CD4-positive, alpha-beta T cell (primary cell): ENCODE measurements around the gene CLPTM1. TPM values are rescaled to one million over a fixed set of nuclear protein-coding genes. Genes with fewer than 3 reads are reported as not detected.
"Not testable (repeated sequence)": the region's sequence is repeated elsewhere in the genome, so short reads cannot be mapped to it uniquely, and the experiment has no call there.

ENCODE experiments used
- ATAC-seq: fragments of 200-7000 bp; cut with Tn5 transposase; one replicate; pipeline ENCODE4 v1.10.0; 2022; ENCODE audit warnings: mild to moderate bottlenecking; ENCODE audit not compliant: poor library complexity
- CTCF ChIA-PET: fragments of 350-600 bp; sonication (Branson Sonifier 250); formaldehyde crosslinking; loops from one replicate; lab custom pipeline; 2021; ENCODE audit warnings: antibody characterized with exemption, inconsistent platforms; lab: Charles Lee
- POLR2A ChIA-PET: fragments of 350-600 bp; sonication (Branson Sonifier 250); formaldehyde crosslinking; loops from one replicate; lab custom pipeline; 2021; ENCODE audit warnings: antibody characterized with exemption, inconsistent platforms; lab: Charles Lee
- DNase-seq, 14 experiments: peaks; one replicate each; pipeline ENCODE4 v3.0.0-alpha.2; 2013 to 2020; ENCODE audit warnings: mixed read lengths in 2 of 14
- H3K27ac ChIP-seq, 2 donors: one replicate each; pipeline versions ENCODE4 v1.5.1 to v1.7.0; 2013; ENCODE audit warnings: low read length in 2 of 2, low read depth in 1 of 2, mild to moderate bottlenecking in 1 of 2
- H3K27me3 ChIP-seq, 2 experiments: 1 replicate in 1 of 2; 2 replicates in 1 of 2; pipeline versions ENCODE4 v1.6.1 to v1.7.0; 2013; ENCODE audit warnings: low read length in 2 of 2, control low read depth in 1 of 2, mild to moderate bottlenecking in 1 of 2, moderate library complexity in 1 of 2; ENCODE audit not compliant: insufficient read depth in 2 of 2, control insufficient read depth in 1 of 2
- H3K36me3 ChIP-seq: one replicate; pipeline ENCODE4 v1.6.1; 2013; ENCODE audit warnings: low read length, control low read depth; ENCODE audit not compliant: insufficient read depth
- H3K4me1 ChIP-seq: one replicate; pipeline ENCODE4 v1.6.1; 2013; ENCODE audit warnings: low read length, control low read depth; ENCODE audit not compliant: insufficient read depth
- H3K4me3 ChIP-seq: one replicate; pipeline ENCODE4 v1.5.1; 2013; ENCODE audit warnings: mild to moderate bottlenecking, low read length, moderate library complexity
- H3K9me3 ChIP-seq, 2 experiments: 1 replicate in 1 of 2; 2 replicates in 1 of 2; pipeline versions ENCODE4 v1.6.1 to v1.7.0; 2013; ENCODE audit warnings: low read length in 2 of 2, mild to moderate bottlenecking in 2 of 2, control low read depth in 1 of 2, moderate library complexity in 1 of 2; ENCODE audit not compliant: control insufficient read depth in 1 of 2, insufficient read depth in 1 of 2
- H3K27ac Mint-ChIP-seq: one replicate; pipeline ENCODE4 v1.8.0; 2020; ENCODE audit warnings: mixed read lengths
- H3K27me3 Mint-ChIP-seq: one replicate; pipeline ENCODE4 v1.8.0; 2021; ENCODE audit warnings: mixed read lengths
- H3K36me3 Mint-ChIP-seq: one replicate; pipeline ENCODE4 v1.8.0; 2021; ENCODE audit warnings: low read depth, mixed read lengths
- H3K4me1 Mint-ChIP-seq: one replicate; pipeline ENCODE4 v1.8.0; 2021; ENCODE audit warnings: low read depth, mixed read lengths
- H3K4me3 Mint-ChIP-seq: one replicate; pipeline ENCODE4 v1.8.0; 2020; ENCODE audit warnings: mild to moderate bottlenecking, mixed read lengths
- H3K9me3 Mint-ChIP-seq: one replicate; pipeline ENCODE4 v1.8.0; 2020; ENCODE audit warnings: mixed read lengths
- CTCF ChIP-seq: fragments of 200-600 bp; IDR thresholded peaks from one replicate; pipeline ENCODE4 v1.8.0; 2022; ENCODE audit warnings: antibody characterized with exemption, mild to moderate bottlenecking
- intact Hi-C, 2 experiments: fragments of 100-400 bp; cut with DNase I in 1 of 2; cut with micrococcal nuclease in 1 of 2; formaldehyde crosslinking; loops; one replicate each; pipeline versions ENCODE4 v1.15.1 to v1.9.0; 2023 to 2025; cut with DNase I, micrococcal nuclease
- total RNA-seq, 174 experiments: library from RNA in 2 of 174; stranded (reverse) in 2 of 174; gene quantifications; one replicate each; pipeline ENCODE4 v1.2.3 and lab custom pipeline; 2021 to 2026

The CLPTM1 gene
- total RNA-seq, 2 experiments from 2014 or later, result 71.0 to 72.7 TPM

GRCh38 chr19:44924243-44924725 is 30.9 kb upstream of the CLPTM1 start:
- Mint-ChIP-seq H3K36me3 (no peaks in the 10 kb centered on the region), H3K4me3 (no peak overlapping the region), H3K4me1 (peaks cover 3% of the 10 kb centered on the region), H3K27ac (no peak overlapping the region), H3K27me3 (peaks cover 29% of the 10 kb centered on the region), H3K9me3 (no peaks in the 10 kb centered on the region)
- Histone ChIP-seq H3K9me3 (no peaks in the 10 kb centered on the region), H3K4me3 (no peak overlapping the region), H3K4me1 (peaks cover 8% of the 10 kb centered on the region), H3K27ac (no peak overlapping the region), H3K36me3 (no peaks in the 10 kb centered on the region), H3K27me3 (peaks cover 12 to 18% of the 10 kb centered on the region in 2 experiments)
- no peak for TF ChIP-seq CTCF
- ATAC-seq, result no peak
- intact Hi-C loops, result no loop called here
- POLR2A ChIA-PET, result no interaction called here
- CTCF ChIA-PET, result no interaction called here
- no peak for DNase-seq

GRCh38 chr19:44925114-44925891 is 29.9 kb upstream of the CLPTM1 start:
- H3K9me3 Mint-ChIP-seq, result no peaks in the 10 kb centered on the region
- no peak for DNase-seq
- peaks cover 29% of the 10 kb centered on the region for H3K27me3 Mint-ChIP-seq
- ChIA-PET CTCF (no interaction called here), POLR2A (no interaction called here)
- no peak overlapping the region for H3K27ac Mint-ChIP-seq
- intact Hi-C loops, result no loop called here
- no peaks in the 10 kb centered on the region for H3K36me3 Mint-ChIP-seq
- no peak overlapping the region for H3K27ac ChIP-seq
- no peaks in the 10 kb centered on the region for H3K36me3 ChIP-seq
- H3K4me1 ChIP-seq, result peaks cover 8% of the 10 kb centered on the region
- no peak for TF ChIP-seq CTCF
- ATAC-seq, result no peak
- H3K4me3 Mint-ChIP-seq, result no peak overlapping the region
- no peaks in the 10 kb centered on the region for H3K9me3 ChIP-seq
- peaks cover 12 to 18% of the 10 kb centered on the region in 2 experiments for H3K27me3 ChIP-seq
- H3K4me1 Mint-ChIP-seq, result peaks cover 3% of the 10 kb centered on the region
- no peak overlapping the region for H3K4me3 ChIP-seq

- CTCF ChIA-PET, H3K9me3 Mint-ChIP-seq, H3K36me3 Mint-ChIP-seq, H3K27ac Mint-ChIP-seq, H3K4me3 Mint-ChIP-seq, H3K4me1 ChIP-seq, intact Hi-C loops, H3K36me3 ChIP-seq, H3K4me1 Mint-ChIP-seq, ATAC-seq, POLR2A ChIA-PET, H3K9me3 ChIP-seq, H3K27ac ChIP-seq, H3K4me3 ChIP-seq, DNase-seq: not testable (repeated sequence)
- H3K27me3 Mint-ChIP-seq, result peaks cover 29% of the 10 kb centered on the region
- H3K27me3 ChIP-seq, result peaks cover 12 to 18% of the 10 kb centered on the region in 2 experiments
Measured at GRCh38 chr19:44926245-44927077, 28.7 kb upstream of the CLPTM1 start.
